Gastrocnemius medialis (tissue), 4 donors: ENCODE measurements around the gene CALU.

Source experiments
- POLR2A ChIP-seq, 2 donors: fragments of 450-650 bp; IDR thresholded peaks; one replicate each; pipeline ENCODE4 v1.6.1; 2017; ENCODE audit warnings: antibody characterized with exemption in 2 of 2, mild to moderate bottlenecking in 2 of 2, moderate library complexity in 2 of 2
- TF ChIP-seq, protein P1 (sequence below), 5 experiments: fragments of 450-650 bp in 3 of 5; fragments of 200-600 bp in 2 of 5; sonication (generic) in 2 of 5; IDR thresholded peaks in 4 of 5; conservative IDR thresholded peaks in 1 of 5; 1 replicate in 4 of 5; 2 replicates in 1 of 5; pipeline ENCODE4 v1.5.1; 2016 to 2019; ENCODE audit warnings: antibody characterized with exemption in 5 of 5, mild to moderate bottlenecking in 3 of 5, moderate library complexity in 3 of 5

GRCh38 chr7:128758553-128758952 lies 19.4 kb downstream of the CALU start:
- TF ChIP-seq, protein P1, sequence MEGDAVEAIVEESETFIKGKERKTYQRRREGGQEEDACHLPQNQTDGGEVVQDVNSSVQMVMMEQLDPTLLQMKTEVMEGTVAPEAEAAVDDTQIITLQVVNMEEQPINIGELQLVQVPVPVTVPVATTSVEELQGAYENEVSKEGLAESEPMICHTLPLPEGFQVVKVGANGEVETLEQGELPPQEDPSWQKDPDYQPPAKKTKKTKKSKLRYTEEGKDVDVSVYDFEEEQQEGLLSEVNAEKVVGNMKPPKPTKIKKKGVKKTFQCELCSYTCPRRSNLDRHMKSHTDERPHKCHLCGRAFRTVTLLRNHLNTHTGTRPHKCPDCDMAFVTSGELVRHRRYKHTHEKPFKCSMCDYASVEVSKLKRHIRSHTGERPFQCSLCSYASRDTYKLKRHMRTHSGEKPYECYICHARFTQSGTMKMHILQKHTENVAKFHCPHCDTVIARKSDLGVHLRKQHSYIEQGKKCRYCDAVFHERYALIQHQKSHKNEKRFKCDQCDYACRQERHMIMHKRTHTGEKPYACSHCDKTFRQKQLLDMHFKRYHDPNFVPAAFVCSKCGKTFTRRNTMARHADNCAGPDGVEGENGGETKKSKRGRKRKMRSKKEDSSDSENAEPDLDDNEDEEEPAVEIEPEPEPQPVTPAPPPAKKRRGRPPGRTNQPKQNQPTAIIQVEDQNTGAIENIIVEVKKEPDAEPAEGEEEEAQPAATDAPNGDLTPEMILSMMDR (IDR thresholded peaks at IDR 0.05 in 4 of 5, conservative IDR thresholded peaks at IDR 0.05 in 1 of 5): no peak
- no peak for TF ChIP-seq POLR2A (IDR thresholded peaks at IDR 0.05)
